HepG2 (cell line): ENCODE data around the gene LBX2. TPM values are rescaled to one million over a fixed set of nuclear protein-coding genes. Genes with fewer than 3 reads are reported as not detected.

ENCODE experiments used
- ATAC-seq: fragments of 200-7000 bp; cut with Tn5 transposase; 3 replicates; pipeline ENCODE4 v1.9.1; 2020; ENCODE audit warnings: mild to moderate bottlenecking, moderate library complexity
- BruUV-seq: library from RNA; stranded (reverse); fragments of 400-500 nt; replicated peaks from 2 replicates; lab custom pipeline; 2021; lab: Mats Ljungman, UMichigan
- CTCF ChIA-PET: fragments of 300-600 bp; formaldehyde crosslinking; extraction: SDS; loops from one replicate; lab custom pipeline; 2021; ENCODE audit warnings: low total read pairs, inconsistent platforms, low intra/inter-chr PET ratio; lab: Yijun Ruan, JAX
- POLR2A ChIA-PET: fragments of 350-600 bp; sonication (Branson Sonifier 250); formaldehyde crosslinking; loops from one replicate; lab custom pipeline; 2020; ENCODE audit warnings: antibody characterized with exemption, inconsistent platforms; lab: Yijun Ruan, JAX
- DNase-seq: peaks from one replicate; pipeline ENCODE4 v3.0.0-alpha.2; 2015; ENCODE audit warnings: low spot score
- FAIRE-seq: peaks from 3 replicates; lab custom pipeline; 2011; peaks lifted over from hg19 to GRCh38; lab: Jason Lieb, UNC
- H2AFZ ChIP-seq: one replicate; pipeline ENCODE4 v1.6.1; 2011; ENCODE audit warnings: low read length, inconsistent platforms
- H3K27ac ChIP-seq: fragments of 300-600 bp; 3 replicates; pipeline ENCODE4 v1.8.0; 2011; ENCODE audit warnings: mixed run types, mild to moderate bottlenecking, mixed read lengths, low read length, inconsistent platforms; ENCODE audit not compliant: insufficient read depth; ENCODE audit errors: extremely low read length
- H3K27me3 ChIP-seq, 2 experiments: fragments of 200-600 bp in 1 of 2; 2 replicates in 1 of 2; 3 replicates in 1 of 2; pipeline versions ENCODE4 v1.6.0 to v1.8.0; 2011; ENCODE audit warnings: low read length in 2 of 2, mild to moderate bottlenecking in 2 of 2, moderate library complexity in 2 of 2, inconsistent platforms in 1 of 2; ENCODE audit not compliant: insufficient read depth in 2 of 2, control insufficient read depth in 1 of 2
- H3K36me3 ChIP-seq, 2 experiments: fragments of 200-600 bp in 1 of 2; replicated peaks in 1 of 2; 2 replicates in 1 of 2; 3 replicates in 1 of 2; pipeline versions ENCODE4 v1.5.1 to v1.8.0; 2011; ENCODE audit warnings: low read length in 2 of 2, inconsistent platforms in 1 of 2; ENCODE audit not compliant: insufficient read depth in 2 of 2, control insufficient read depth in 1 of 2
- H3K4me1 ChIP-seq: 2 replicates; pipeline ENCODE4 v1.5.1; 2012; ENCODE audit warnings: low read length, inconsistent platforms; ENCODE audit not compliant: insufficient read depth
- H3K4me2 ChIP-seq: 2 replicates; pipeline ENCODE4 v1.6.0; 2011; ENCODE audit warnings: low read depth, low read length, inconsistent platforms
- H3K4me3 ChIP-seq, 3 experiments: fragments of 200-600 bp in 1 of 3; sonication (generic), shearing (Covaris generic) in 1 of 3; replicated peaks in 1 of 3; 2 replicates each; pipeline ENCODE4 v1.5.1; 2011 to 2016; ENCODE audit warnings: low read length in 3 of 3, inconsistent platforms in 2 of 3, low read depth in 2 of 3, mild to moderate bottlenecking in 2 of 3, control low read depth in 1 of 3, mixed read lengths in 1 of 3; ENCODE audit not compliant: insufficient read depth in 1 of 3
- H3K79me2 ChIP-seq: one replicate; pipeline ENCODE4 v1.6.1; 2011; ENCODE audit warnings: low read length, inconsistent platforms; ENCODE audit not compliant: insufficient read depth
- H3K9ac ChIP-seq: 2 replicates; pipeline ENCODE4 v1.6.0; 2011; ENCODE audit warnings: mild to moderate bottlenecking, low read depth, low read length, inconsistent platforms; ENCODE audit not compliant: insufficient read depth
- H3K9me3 ChIP-seq: 2 replicates; pipeline ENCODE4 v1.5.1; 2012; ENCODE audit warnings: mild to moderate bottlenecking, low read length
- H4K20me1 ChIP-seq: 2 replicates; pipeline ENCODE4 v1.6.0; 2011; ENCODE audit warnings: inconsistent platforms, mild to moderate bottlenecking, low read length, moderate library complexity; ENCODE audit not compliant: insufficient read depth
- GABPA ChIP-seq, 2 experiments: IDR thresholded peaks; 2 replicates each; pipeline ENCODE4 v1.6.1; 2011 to 2016; ENCODE audit warnings: low read depth in 2 of 2, low read length in 1 of 2, missing biosample characterization in 1 of 2, missing genetic modification characterization in 1 of 2
- HES4 ChIP-seq: sonication (generic); formaldehyde crosslinking; IDR thresholded peaks from 2 replicates; pipeline ENCODE4 v1.9.0; 2021; ENCODE audit warnings: mild to moderate bottlenecking, missing genetic modification reagents, borderline replicate concordance
- HIVEP1 ChIP-seq: sonication (generic); formaldehyde crosslinking; IDR thresholded peaks from 2 replicates; pipeline ENCODE4 v1.4.0; 2020; ENCODE audit warnings: mild to moderate bottlenecking, missing genetic modification reagents
- HOXD1 ChIP-seq: sonication (generic); formaldehyde crosslinking; IDR thresholded peaks from 2 replicates; pipeline ENCODE4 v1.5.0; 2020; ENCODE audit warnings: missing genetic modification reagents
- KDM5B ChIP-seq: sonication (generic); formaldehyde crosslinking; IDR thresholded peaks from 2 replicates; pipeline ENCODE4 v1.4.0; 2020; ENCODE audit warnings: missing genetic modification reagents, mild to moderate bottlenecking, borderline replicate concordance
- SNAPC2 ChIP-seq: sonication (generic); formaldehyde crosslinking; IDR thresholded peaks from 2 replicates; pipeline ENCODE4 v1.8.1; 2022; ENCODE audit warnings: mild to moderate bottlenecking, missing genetic modification reagents
- SP5 ChIP-seq: IDR thresholded peaks from 2 replicates; pipeline ENCODE4 v1.6.1; 2016; ENCODE audit warnings: low read depth, borderline replicate concordance
- ZC3H13 ChIP-seq: sonication (generic); formaldehyde crosslinking; IDR thresholded peaks from 2 replicates; pipeline ENCODE4 v1.8.1; 2023; ENCODE audit warnings: mild to moderate bottlenecking, missing genetic modification reagents, moderate library complexity
- ZNF180 ChIP-seq: sonication (generic); formaldehyde crosslinking; IDR thresholded peaks from 2 replicates; pipeline ENCODE4 v1.4.0; 2020; ENCODE audit warnings: low read depth, missing genetic modification reagents, borderline replicate concordance
- ZNF274 ChIP-seq: sonication (generic); formaldehyde crosslinking; IDR thresholded peaks from 2 replicates; pipeline ENCODE4 v1.5.1; 2020; ENCODE audit warnings: mild to moderate bottlenecking, missing genetic modification reagents
- ZNF687 ChIP-seq: sonication (generic); formaldehyde crosslinking; IDR thresholded peaks from 2 replicates; pipeline ENCODE4 v1.5.1; 2020; ENCODE audit warnings: mild to moderate bottlenecking, missing genetic modification reagents, moderate library complexity
- ZNF788 ChIP-seq: sonication (generic); formaldehyde crosslinking; IDR thresholded peaks from 2 replicates; pipeline ENCODE4 v1.5.0; 2020; ENCODE audit warnings: mild to moderate bottlenecking, missing genetic modification reagents, borderline replicate concordance
- ZNF790 ChIP-seq: sonication (generic); formaldehyde crosslinking; IDR thresholded peaks from 2 replicates; pipeline ENCODE4 v1.8.0; 2022; ENCODE audit warnings: missing genetic modification reagents, mild to moderate bottlenecking, borderline replicate concordance
- WGBS: methylation state at CpG from one replicate; pipeline ENCODE4 v1.1.6; 2017; ENCODE audit warnings: low lambda C conversion rate; 5-methylcytosine and 5-hydroxymethylcytosine counted together
- in situ Hi-C: cut with HindIII; loops from 2 replicates; pipeline ENCODE4 v1.10.0; 2017; ENCODE audit warnings: low pct_unique_long_range_greater_than_20kb; ENCODE audit not compliant: extremely low pct_ligation_motif_present
- intact Hi-C: fragments of 100-400 bp; cut with micrococcal nuclease; formaldehyde crosslinking; loops from one replicate; pipeline ENCODE4 v1.10.0; 2022; ENCODE audit not compliant: unreplicated experiment
- polyA plus RNA-seq, 8 experiments: library from polyadenylated mRNA; depleted of rRNA in 3 of 8; stranded (reverse) in 7 of 8; unstranded in 1 of 8; fragments of >200 nt; fragmentation: Illumina TruSeq in 4 of 8; extraction: Trizol in 4 of 8; gene quantifications; 2 replicates each; pipeline versions ENCODE4 v1.2.1 to v1.2.3, GENCODE V29; 2011 to 2016; ENCODE audit warnings: low read depth in 4 of 8, missing spikeins in 1 of 8, mixed read lengths in 1 of 8; ENCODE audit not compliant: insufficient read depth in 1 of 8
- total RNA-seq, 5 experiments: library from RNA; depleted of rRNA; stranded (reverse); fragments of >200 nt; fragmentation: Illumina TruSeq; extraction: Trizol; gene quantifications; 2 replicates each; pipeline ENCODE4 v1.2.3, GENCODE V29; 2016; ENCODE audit warnings: low read depth in 1 of 5
- TF ChIP-seq, protein P1 (sequence below): sonication (generic); formaldehyde crosslinking; IDR thresholded peaks from 2 replicates; pipeline ENCODE4 v1.8.0; 2022; ENCODE audit warnings: mild to moderate bottlenecking, missing genetic modification reagents
- TF ChIP-seq, protein P2 (sequence below): sonication (generic); formaldehyde crosslinking; IDR thresholded peaks from 2 replicates; pipeline ENCODE4 v1.8.1; 2023; ENCODE audit warnings: mild to moderate bottlenecking, missing genetic modification reagents

The LBX2 gene
- total and polyA plus RNA-seq, 2 of the 13 experiments (the other 11 are each of a cell fraction or from before 2014, with no cell fraction given), result 6.4 to 8.1 TPM

DNA sequence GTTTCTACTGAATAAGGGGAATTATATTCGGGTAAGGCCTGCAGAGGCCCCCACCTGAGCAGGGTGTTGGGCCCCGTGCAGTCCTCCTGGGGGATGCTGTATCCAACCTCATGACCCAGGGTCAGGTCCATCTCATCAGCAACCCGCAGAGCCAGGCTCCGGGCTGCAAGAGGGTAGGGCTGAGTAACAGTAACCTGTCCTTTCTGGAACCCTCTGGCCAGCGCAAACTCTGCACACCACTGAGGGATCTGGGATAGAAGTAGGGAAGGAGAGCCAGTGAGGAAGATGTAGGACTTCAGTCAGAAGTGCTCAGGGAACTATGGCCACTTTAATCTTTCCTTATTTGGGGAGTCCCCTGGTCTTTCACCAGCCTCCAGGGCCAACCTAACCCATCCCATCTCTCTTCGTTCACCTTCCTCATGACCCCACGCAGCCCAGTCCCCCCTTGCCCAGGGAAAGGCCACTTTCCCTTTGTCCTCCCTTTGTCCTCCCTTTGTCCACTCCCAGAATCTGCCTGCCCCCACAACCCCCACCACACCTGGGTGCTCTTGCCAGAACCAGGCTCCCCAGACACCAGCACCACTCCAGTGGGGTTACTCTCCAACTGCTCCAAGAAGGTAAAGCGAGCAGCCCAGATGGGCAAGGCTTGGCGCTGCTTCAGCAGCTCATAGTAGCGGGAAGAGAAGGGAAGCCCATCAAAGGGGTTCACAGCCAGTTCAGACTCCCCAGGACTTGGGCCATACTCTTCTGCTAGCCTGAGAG is 25.7 kb upstream of the LBX2 start:
- Histone ChIP-seq H3K4me3 (peak overlapping the region; percentile 45 to 76 (median 62)), H3K27ac (peak overlapping the region; percentile 89), H3K9ac (peak overlapping the region; percentile 83), H3K4me2 (peak overlapping the region; percentile 100), H3K79me2 (peaks cover 45% of the 10 kb centered on the region), H4K20me1 (no peaks in the 10 kb centered on the region), H3K4me1 (peaks cover 51% of the 10 kb centered on the region), H3K9me3 (no peaks in the 10 kb centered on the region), H3K27me3 (no peaks in the 10 kb centered on the region; a peak in 1 of 5 replicates), H3K36me3 (peaks cover 21 to 46% of the 10 kb centered on the region in 2 experiments), H2AFZ (peak overlapping the region; percentile 20)
- FAIRE-seq (no peak), DNase-seq (no peak), ATAC-seq (no peak)
- whole genome bisulfite sequencing, result 91% methylated on average over 10 of the region's 10 CpGs
- POLR2A ChIA-PET, result interaction anchor here (1.1 to 5.4 kb wide), 11 partner anchors 12 to 83 kb away, joined by 4 to 135 read pairs (median 10); partner anchors contain the start of genes CCDC142, LBX2, MRPL53 and PCGF1
- BruUV-seq, result no TSS peak
- CTCF ChIA-PET, result no interaction called here
- intact Hi-C loops (no loop called here), in situ Hi-C loops (no loop called here)
- TF ChIP-seq KDM5B (0 out of 2 replicates have a peak, but pooled peaks have one; percentile 11), GABPA (IDR thresholded peaks at IDR 0.05; ENCODE audit: low read depth, low read length) (no peak), GABPA (CRISPR knock-in tag; IDR thresholded peaks at IDR 0.05; ENCODE audit: low read depth) (no peak), ZNF788 (CRISPR knock-in tag) (0 out of 2 replicates have a peak, but pooled peaks have one; percentile 5), ZNF180 (CRISPR knock-in tag) (no peak), HOXD1 (no peak), SP5 (CRISPR knock-in tag) (no peak), HIVEP1 (no peak), ZNF687 (peak; percentile 79), SNAPC2 (CRISPR knock-in tag) (0 out of 2 replicates have a peak, but pooled peaks have one; percentile 37), ZNF790 (CRISPR knock-in tag) (peak; percentile 54; the same call in 1 of the 2 replicates), HES4 (CRISPR knock-in tag) (peak; percentile 57; the same call in 1 of the 2 replicates), ZC3H13 (CRISPR knock-in tag) (0 out of 2 replicates have a peak, but pooled peaks have one; percentile 15), ZNF274 (CRISPR knock-in tag) (peak; percentile 13; the same call in 1 of the 2 replicates)
- TF ChIP-seq, protein P1, sequence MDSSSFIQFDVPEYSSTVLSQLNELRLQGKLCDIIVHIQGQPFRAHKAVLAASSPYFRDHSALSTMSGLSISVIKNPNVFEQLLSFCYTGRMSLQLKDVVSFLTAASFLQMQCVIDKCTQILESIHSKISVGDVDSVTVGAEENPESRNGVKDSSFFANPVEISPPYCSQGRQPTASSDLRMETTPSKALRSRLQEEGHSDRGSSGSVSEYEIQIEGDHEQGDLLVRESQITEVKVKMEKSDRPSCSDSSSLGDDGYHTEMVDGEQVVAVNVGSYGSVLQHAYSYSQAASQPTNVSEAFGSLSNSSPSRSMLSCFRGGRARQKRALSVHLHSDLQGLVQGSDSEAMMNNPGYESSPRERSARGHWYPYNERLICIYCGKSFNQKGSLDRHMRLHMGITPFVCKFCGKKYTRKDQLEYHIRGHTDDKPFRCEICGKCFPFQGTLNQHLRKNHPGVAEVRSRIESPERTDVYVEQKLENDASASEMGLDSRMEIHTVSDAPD (CRISPR knock-in tag), result no peak
- TF ChIP-seq, protein P2, sequence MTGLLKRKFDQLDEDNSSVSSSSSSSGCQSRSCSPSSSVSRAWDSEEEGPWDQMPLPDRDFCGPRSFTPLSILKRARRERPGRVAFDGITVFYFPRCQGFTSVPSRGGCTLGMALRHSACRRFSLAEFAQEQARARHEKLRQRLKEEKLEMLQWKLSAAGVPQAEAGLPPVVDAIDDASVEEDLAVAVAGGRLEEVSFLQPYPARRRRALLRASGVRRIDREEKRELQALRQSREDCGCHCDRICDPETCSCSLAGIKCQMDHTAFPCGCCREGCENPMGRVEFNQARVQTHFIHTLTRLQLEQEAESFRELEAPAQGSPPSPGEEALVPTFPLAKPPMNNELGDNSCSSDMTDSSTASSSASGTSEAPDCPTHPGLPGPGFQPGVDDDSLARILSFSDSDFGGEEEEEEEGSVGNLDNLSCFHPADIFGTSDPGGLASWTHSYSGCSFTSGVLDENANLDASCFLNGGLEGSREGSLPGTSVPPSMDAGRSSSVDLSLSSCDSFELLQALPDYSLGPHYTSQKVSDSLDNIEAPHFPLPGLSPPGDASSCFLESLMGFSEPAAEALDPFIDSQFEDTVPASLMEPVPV, result peak; percentile 54; the same call in 1 of the 2 replicates
